Lung (tissue), 12 donors: ENCODE measurements around the gene CD46. TPM values are rescaled to one million over a fixed set of nuclear protein-coding genes. Genes with fewer than 3 reads are reported as not detected.
A peak's percentile ranks its signal among the peaks of the same experiment; 100 is the strongest.

Experiments used
- ATAC-seq: fragments of 200-7000 bp; cut with Tn5 transposase; one replicate; pipeline ENCODE4 v1.9.1; 2020; ENCODE audit warnings: moderate number of reproducible peaks; ENCODE audit not compliant: insufficient read depth, low FRiP score
- DNase-seq, 3 donors: peaks; one replicate each; pipeline ENCODE4 v3.0.0-alpha.2; 2013 to 2017
- H3K27ac ChIP-seq, 2 donors: one replicate each; pipeline ENCODE4 v1.5.1; 2013; ENCODE audit warnings: mild to moderate bottlenecking in 2 of 2, moderate library complexity in 2 of 2, control low read depth in 1 of 2, inconsistent platforms in 1 of 2, low read depth in 1 of 2, low read length in 1 of 2
- H3K27me3 ChIP-seq, 3 donors: one replicate each; pipeline ENCODE4 v1.5.1; 2013; ENCODE audit warnings: low read length in 2 of 3; ENCODE audit not compliant: control insufficient read depth in 3 of 3, insufficient read depth in 3 of 3
- H3K36me3 ChIP-seq, 4 donors: one replicate each; pipeline ENCODE4 v1.5.1; 2013; ENCODE audit warnings: low read length in 4 of 4, mild to moderate bottlenecking in 1 of 4, moderate library complexity in 1 of 4; ENCODE audit not compliant: control insufficient read depth in 4 of 4, insufficient read depth in 4 of 4
- H3K4me1 ChIP-seq, 5 donors: one replicate each; pipeline ENCODE4 v1.5.1; 2013; ENCODE audit warnings: low read length in 5 of 5, mild to moderate bottlenecking in 2 of 5, moderate library complexity in 1 of 5; ENCODE audit not compliant: control insufficient read depth in 5 of 5, insufficient read depth in 5 of 5
- H3K4me3 ChIP-seq: one replicate; pipeline ENCODE4 v1.5.1; 2013; ENCODE audit warnings: mild to moderate bottlenecking, control low read depth, moderate library complexity
- H3K9ac ChIP-seq, 2 donors: one replicate each; pipeline ENCODE4 v1.5.1; 2013; ENCODE audit warnings: low read length in 2 of 2, control low read depth in 1 of 2; ENCODE audit not compliant: insufficient read depth in 1 of 2
- H3K9me3 ChIP-seq, 4 donors: one replicate each; pipeline ENCODE4 v1.5.1; 2013; ENCODE audit warnings: low read length in 3 of 4, mild to moderate bottlenecking in 1 of 4, moderate library complexity in 1 of 4; ENCODE audit not compliant: control insufficient read depth in 4 of 4, insufficient read depth in 3 of 4
- CTCF ChIP-seq: IDR thresholded peaks from 2 replicates; pipeline ENCODE4 v1.5.1; 2012; ENCODE audit warnings: mild to moderate bottlenecking; ENCODE audit errors: control extremely low read depth, extremely low read depth
- WGBS, 2 donors: extraction: QIAGEN DNeasy Blood & Tissue Kit; methylation state at CpG; one replicate each; pipeline ENCODE4 v1.1.7; 2013; 5-methylcytosine and 5-hydroxymethylcytosine counted together
- polyA plus RNA-seq, 2 donors: library from polyadenylated mRNA; stranded (reverse); fragments of 200-250 nt; gene quantifications; one replicate each; pipeline ENCODE4 v1.2.1, GENCODE V29; 2013
- total RNA-seq, 2 donors: library from RNA; depleted of rRNA in 1 of 2; stranded (reverse); fragments of >200 nt in 1 of 2; gene quantifications; one replicate each; pipeline ENCODE4 v1.2.1, GENCODE V29; 2014 to 2021
- donor health status: control.
- donor health status: control.
- donor health status: Bipolar disorder and iron deficiency.
- donor health status: healthy.
- donor health status: DM: yes; HTN: yes; CAD: no.

The CD46 gene
- total and polyA plus RNA-seq, 4 donors, result 157 to 420 (median 215) TPM

- no peak for TF ChIP-seq CTCF
- H3K36me3 ChIP-seq, result peaks cover 5 to 16% (median 8%) of the 10 kb centered on the region in 4 donors
- peak in 1 of 3 donors; percentile 34 for DNase-seq
- H3K9ac ChIP-seq, result no peak overlapping the region
- no peaks in the 10 kb centered on the region for H3K27me3 ChIP-seq
- H3K4me1 ChIP-seq, result peaks cover 0 to 8% (median 2%) of the 10 kb centered on the region in 5 donors
- H3K4me3 ChIP-seq, result no peak overlapping the region
- 73 to 86% methylated on average over 8 of the region's 8 CpGs for whole genome bisulfite sequencing, 2 donors
- H3K9me3 ChIP-seq, result no peaks in the 10 kb centered on the region
- no peak overlapping the region for H3K27ac ChIP-seq
- ATAC-seq, result no peak
Measured at GRCh38 chr1:207789792-207790787, 38.2 kb downstream of the CD46 start.

GRCh38 chr1:207791290-207791689 is 39.4 kb downstream of the CD46 start:
- Histone ChIP-seq H3K9ac (no peak overlapping the region), H3K9me3 (no peaks in the 10 kb centered on the region)
- TF ChIP-seq CTCF, result no peak

GRCh38 chr1:207793327-207793726 is 41.5 kb downstream of the CD46 start:
- no peak for DNase-seq
- H3K27ac ChIP-seq, result no peak overlapping the region
- no peak overlapping the region for H3K9ac ChIP-seq
- H3K4me3 ChIP-seq, result no peak overlapping the region
- H3K36me3 ChIP-seq, result peaks cover 3 to 13% (median 7%) of the 10 kb centered on the region in 4 donors
- no peaks in the 10 kb centered on the region for H3K9me3 ChIP-seq
- ATAC-seq, result no peak
- no peaks in the 10 kb centered on the region for H3K27me3 ChIP-seq
- TF ChIP-seq CTCF, result no peak
- H3K4me1 ChIP-seq, result peaks cover 0 to 8% (median 2%) of the 10 kb centered on the region in 5 donors

More at GRCh38 chr1:207791290-207791689, 39.4 kb downstream of the CD46 start:
- H3K4me3 ChIP-seq, result no peak overlapping the region
- H3K36me3 ChIP-seq, result peaks cover 5 to 16% (median 8%) of the 10 kb centered on the region in 4 donors
- ATAC-seq, result no peak
- WGBS, 2 donors, result 95 to 97% methylated on average over 7 of the region's 7 CpGs
- no peaks in the 10 kb centered on the region for H3K27me3 ChIP-seq
- no peak overlapping the region for H3K27ac ChIP-seq
- peaks cover 0 to 8% (median 2%) of the 10 kb centered on the region in 5 donors for H3K4me1 ChIP-seq
- DNase-seq, result no peak
